ENCODE data around the gene DNAH12. TPM values are rescaled to one million over a fixed set of nuclear protein-coding genes. Genes with fewer than 3 reads are reported as not detected.

The DNAH12 gene
- total RNA-seq, 1 donor from 2014 or later: 0.02 TPM

DNA sequence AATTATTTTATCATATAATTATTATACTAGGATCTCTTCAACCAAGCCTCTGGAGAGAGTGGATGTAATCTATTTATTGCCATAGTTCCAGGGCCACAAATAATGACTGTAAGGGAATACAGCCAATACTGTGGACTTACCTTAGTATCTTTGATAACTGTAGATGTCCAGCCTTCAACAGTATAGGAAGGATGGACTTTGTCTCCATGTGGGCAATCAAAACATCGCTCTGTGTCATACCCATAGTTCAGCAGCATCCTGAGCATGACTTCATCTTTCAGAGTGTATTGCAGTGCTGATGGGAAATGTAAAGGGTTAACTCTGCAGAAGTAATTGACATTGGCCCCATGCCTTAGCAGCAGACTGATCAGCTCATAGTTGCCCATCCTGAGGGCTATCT is 265.9 kb downstream of the DNAH12 start:
- peaks cover under 1% of the 10 kb centered on the region for H3K36me3 ChIP-seq
- no peak overlapping the region for H3K9ac ChIP-seq
- no peak for TF ChIP-seq EZH2 (IDR thresholded peaks at IDR 0.05)
- TF ChIP-seq, protein P1, sequence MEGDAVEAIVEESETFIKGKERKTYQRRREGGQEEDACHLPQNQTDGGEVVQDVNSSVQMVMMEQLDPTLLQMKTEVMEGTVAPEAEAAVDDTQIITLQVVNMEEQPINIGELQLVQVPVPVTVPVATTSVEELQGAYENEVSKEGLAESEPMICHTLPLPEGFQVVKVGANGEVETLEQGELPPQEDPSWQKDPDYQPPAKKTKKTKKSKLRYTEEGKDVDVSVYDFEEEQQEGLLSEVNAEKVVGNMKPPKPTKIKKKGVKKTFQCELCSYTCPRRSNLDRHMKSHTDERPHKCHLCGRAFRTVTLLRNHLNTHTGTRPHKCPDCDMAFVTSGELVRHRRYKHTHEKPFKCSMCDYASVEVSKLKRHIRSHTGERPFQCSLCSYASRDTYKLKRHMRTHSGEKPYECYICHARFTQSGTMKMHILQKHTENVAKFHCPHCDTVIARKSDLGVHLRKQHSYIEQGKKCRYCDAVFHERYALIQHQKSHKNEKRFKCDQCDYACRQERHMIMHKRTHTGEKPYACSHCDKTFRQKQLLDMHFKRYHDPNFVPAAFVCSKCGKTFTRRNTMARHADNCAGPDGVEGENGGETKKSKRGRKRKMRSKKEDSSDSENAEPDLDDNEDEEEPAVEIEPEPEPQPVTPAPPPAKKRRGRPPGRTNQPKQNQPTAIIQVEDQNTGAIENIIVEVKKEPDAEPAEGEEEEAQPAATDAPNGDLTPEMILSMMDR (IDR thresholded peaks at IDR 0.05): no peak
- no peak for TF ChIP-seq EZH2phosphoT487 (IDR thresholded peaks at IDR 0.05)
- no peak overlapping the region for H2AFZ ChIP-seq (replicated peaks)
- Mint-ChIP-seq H3K9me3 (no peaks in the 10 kb centered on the region), H3K27me3 (ENCODE audit: insufficient read depth, low read depth) (no peaks in the 10 kb centered on the region), H3K36me3 (peaks cover 14% of the 10 kb centered on the region), H3K4me1 (no peaks in the 10 kb centered on the region), H3K4me3 (no peak overlapping the region), H3K27ac (no peak overlapping the region)
- no peak for DNase-seq (ENCODE audit: low spot score)
- H3F3A ChIP-seq (ENCODE audit: low read depth): no peaks in the 10 kb centered on the region
- H4K20me1 ChIP-seq (ENCODE audit: low read depth): no peaks in the 10 kb centered on the region
- H3K79me2 ChIP-seq (ENCODE audit: low read depth): no peaks in the 10 kb centered on the region
- no peaks in the 10 kb centered on the region for H3K27me3 ChIP-seq
- H3K4me2 ChIP-seq: no peak overlapping the region
- no peak overlapping the region for H3K27ac ChIP-seq
- no peaks in the 10 kb centered on the region for H3K9me3 ChIP-seq (ENCODE audit: low read depth)
- no peak overlapping the region for H3K4me3 ChIP-seq
- H3K4me1 ChIP-seq: no peaks in the 10 kb centered on the region

DNA sequence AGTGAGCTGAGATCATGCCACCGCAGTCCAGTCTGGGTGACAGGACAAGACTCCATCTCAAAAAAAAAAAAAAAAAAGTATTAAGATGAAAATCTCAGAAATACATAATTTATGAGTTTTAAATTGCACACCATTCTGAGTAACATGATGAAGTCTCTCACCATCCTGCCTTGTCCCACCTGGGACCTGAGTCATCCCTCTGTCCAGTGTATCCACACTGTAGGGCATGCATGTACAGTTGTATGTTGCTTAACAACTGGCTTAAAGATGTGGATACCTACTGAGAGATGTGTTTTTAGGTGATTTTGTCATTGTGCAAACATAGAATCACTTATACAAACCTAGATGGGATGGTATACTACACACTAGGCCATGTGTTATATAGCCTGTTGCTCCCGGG is 268.8 kb downstream of the DNAH12 start:
- Histone ChIP-seq H3K27ac (no peak overlapping the region), H3K36me3 (peaks cover 14% of the 10 kb centered on the region), H3K4me1 (no peaks in the 10 kb centered on the region), H3K27me3 (no peaks in the 10 kb centered on the region), H3K4me2 (no peak overlapping the region), H3F3A (ENCODE audit: low read depth) (no peaks in the 10 kb centered on the region), H3K9me3 (ENCODE audit: low read depth) (no peaks in the 10 kb centered on the region), H3K9ac (no peak overlapping the region), H2AFZ (replicated peaks) (no peak overlapping the region), H3K79me2 (ENCODE audit: low read depth) (no peaks in the 10 kb centered on the region), H3K4me3 (no peak overlapping the region), H4K20me1 (ENCODE audit: low read depth) (no peaks in the 10 kb centered on the region)
- no peak overlapping the region for H3K4me3 Mint-ChIP-seq
- no peak for DNase-seq (ENCODE audit: low spot score)
- no peaks in the 10 kb centered on the region for H3K9me3 Mint-ChIP-seq
- peaks cover 23% of the 10 kb centered on the region for H3K36me3 Mint-ChIP-seq
- H3K4me1 Mint-ChIP-seq: no peaks in the 10 kb centered on the region
- TF ChIP-seq EZH2phosphoT487 (IDR thresholded peaks at IDR 0.05): no peak
- TF ChIP-seq EZH2 (IDR thresholded peaks at IDR 0.05): no peak
- TF ChIP-seq, protein P1 (IDR thresholded peaks at IDR 0.05): no peak
- H3K27me3 Mint-ChIP-seq (ENCODE audit: insufficient read depth, low read depth): no peaks in the 10 kb centered on the region
- H3K27ac Mint-ChIP-seq: no peak overlapping the region

DNA sequence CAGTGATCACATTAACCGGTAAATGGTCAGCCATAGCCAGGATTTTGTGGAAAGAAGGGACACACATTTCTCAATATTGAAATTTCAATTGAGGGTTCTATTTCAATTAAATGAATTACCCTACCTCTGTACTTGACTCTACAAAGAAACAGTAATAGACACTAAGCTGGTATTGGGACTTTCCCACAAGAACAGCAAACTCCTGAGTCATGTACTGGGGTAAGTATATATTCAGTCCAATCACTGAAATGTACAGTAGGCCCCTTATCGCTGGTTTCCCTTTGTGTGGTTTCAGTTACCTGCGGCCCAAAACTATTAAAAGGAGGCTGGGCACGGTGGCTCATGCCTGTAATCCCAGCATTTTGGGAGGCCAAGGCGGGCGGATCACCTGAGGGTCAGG is 269.3 kb downstream of the DNAH12 start:
- no peaks in the 10 kb centered on the region for H3K79me2 ChIP-seq (ENCODE audit: low read depth)
- H3K27ac ChIP-seq: no peak overlapping the region
- no peak overlapping the region for H3K4me2 ChIP-seq
- Mint-ChIP-seq H3K27me3 (ENCODE audit: insufficient read depth, low read depth) (no peaks in the 10 kb centered on the region), H3K4me1 (no peaks in the 10 kb centered on the region), H3K36me3 (peaks cover 25% of the 10 kb centered on the region), H3K9me3 (no peaks in the 10 kb centered on the region), H3K4me3 (no peak overlapping the region), H3K27ac (no peak overlapping the region)
- no peaks in the 10 kb centered on the region for H3K27me3 ChIP-seq
- peaks cover 17% of the 10 kb centered on the region for H3K36me3 ChIP-seq
- TF ChIP-seq, protein P1 (IDR thresholded peaks at IDR 0.05): no peak
- TF ChIP-seq EZH2phosphoT487 (IDR thresholded peaks at IDR 0.05) (no peak), EZH2 (IDR thresholded peaks at IDR 0.05) (no peak)
- H3K9ac ChIP-seq: no peak overlapping the region
- no peaks in the 10 kb centered on the region for H3K9me3 ChIP-seq (ENCODE audit: low read depth)
- no peaks in the 10 kb centered on the region for H4K20me1 ChIP-seq (ENCODE audit: low read depth)
- H2AFZ ChIP-seq (replicated peaks): no peak overlapping the region
- no peak for DNase-seq (ENCODE audit: low spot score)
- H3F3A ChIP-seq (ENCODE audit: low read depth): no peaks in the 10 kb centered on the region
- H3K4me1 ChIP-seq: no peaks in the 10 kb centered on the region
- no peak overlapping the region for H3K4me3 ChIP-seq

Measured in neural progenitor cell (in vitro differentiated cells).